Liver (tissue), 9 donors: ENCODE results near the gene ADORA2A. TPM values are rescaled to one million over a fixed set of nuclear protein-coding genes. Genes with fewer than 3 reads are reported as not detected.

Experiments used
- DNase-seq: peaks from one replicate; pipeline ENCODE4 v3.0.0-alpha.2; 2017; ENCODE audit warnings: low spot score
- H3K27ac ChIP-seq, 2 donors: one replicate each; pipeline ENCODE4 v1.7.0; 2013; ENCODE audit warnings: inconsistent platforms in 2 of 2, low read length in 2 of 2, control low read depth in 1 of 2, low read depth in 1 of 2, mild to moderate bottlenecking in 1 of 2
- H3K27me3 ChIP-seq, 4 donors: one replicate each; pipeline versions ENCODE4 v1.6.1 to v1.7.0; 2013; ENCODE audit warnings: low read length in 3 of 4, inconsistent platforms in 1 of 4, mild to moderate bottlenecking in 1 of 4, moderate library complexity in 1 of 4; ENCODE audit not compliant: control insufficient read depth in 4 of 4, insufficient read depth in 4 of 4
- H3K36me3 ChIP-seq, 4 donors: one replicate each; pipeline versions ENCODE4 v1.6.1 to v1.7.0; 2013; ENCODE audit warnings: low read length in 3 of 4, mild to moderate bottlenecking in 3 of 4, low read depth in 1 of 4, moderate library complexity in 1 of 4; ENCODE audit not compliant: control insufficient read depth in 4 of 4, insufficient read depth in 3 of 4
- H3K4me1 ChIP-seq, 4 donors: one replicate each; pipeline versions ENCODE4 v1.6.1 to v1.7.0; 2013; ENCODE audit warnings: low read length in 3 of 4, mild to moderate bottlenecking in 3 of 4, moderate library complexity in 1 of 4; ENCODE audit not compliant: control insufficient read depth in 4 of 4, insufficient read depth in 4 of 4
- H3K4me3 ChIP-seq, 3 donors: one replicate each; pipeline versions ENCODE4 v1.6.1 to v1.7.0; 2013; ENCODE audit warnings: low read length in 3 of 3, control low read depth in 1 of 3, low read depth in 1 of 3, mild to moderate bottlenecking in 1 of 3
- H3K9ac ChIP-seq, 2 donors: one replicate each; pipeline ENCODE4 v1.7.0; 2013; ENCODE audit warnings: low read length in 2 of 2, mild to moderate bottlenecking in 2 of 2, moderate library complexity in 2 of 2, control low read depth in 1 of 2, low read depth in 1 of 2
- H3K9me3 ChIP-seq, 4 donors: one replicate each; pipeline versions ENCODE4 v1.6.1 to v1.7.0; 2013; ENCODE audit warnings: low read length in 3 of 4; ENCODE audit not compliant: control insufficient read depth in 4 of 4
- CTCF ChIP-seq: fragments of 150-350 bp; IDR thresholded peaks from 2 replicates; pipeline ENCODE4 v1.5.1; 2017; ENCODE audit warnings: improper control_type of control experiment, low read depth, low read length; ENCODE audit not compliant: missing input control
- EGR1 ChIP-seq, 2 donors: IDR thresholded peaks; 2 replicates each; pipeline ENCODE4 v1.6.1; 2016 to 2018; ENCODE audit warnings: antibody characterized with exemption in 2 of 2, low read depth in 2 of 2
- FOXA1 ChIP-seq: IDR thresholded peaks from 2 replicates; pipeline ENCODE4 v1.6.1; 2016; ENCODE audit warnings: antibody characterized with exemption
- FOXA2 ChIP-seq: IDR thresholded peaks from 2 replicates; pipeline ENCODE4 v1.6.1; 2016; ENCODE audit warnings: antibody characterized with exemption
- GABPA ChIP-seq, 2 donors: IDR thresholded peaks in 1 of 2; conservative IDR thresholded peaks in 1 of 2; 2 replicates each; pipeline ENCODE4 v1.6.1; 2016; ENCODE audit warnings: antibody characterized with exemption in 2 of 2, mild to moderate bottlenecking in 1 of 2, moderate library complexity in 1 of 2
- HNF4A ChIP-seq, 2 donors: conservative IDR thresholded peaks; 2 replicates each; pipeline ENCODE4 v1.6.1; 2016; ENCODE audit warnings: antibody characterized with exemption in 2 of 2, mild to moderate bottlenecking in 2 of 2
- HNF4G ChIP-seq: IDR thresholded peaks from 2 replicates; pipeline ENCODE4 v1.6.1; 2016; ENCODE audit warnings: antibody characterized with exemption
- JUND ChIP-seq, 2 donors: IDR thresholded peaks; 2 replicates each; pipeline ENCODE4 v1.6.1; 2016; ENCODE audit warnings: antibody characterized with exemption in 2 of 2
- NR2F2 ChIP-seq: IDR thresholded peaks from 2 replicates; pipeline ENCODE4 v1.6.1; 2016; ENCODE audit warnings: antibody characterized with exemption
- RAD21 ChIP-seq, 2 donors: IDR thresholded peaks; 2 replicates each; pipeline ENCODE4 v1.6.1; 2016; ENCODE audit warnings: antibody characterized with exemption in 2 of 2, mild to moderate bottlenecking in 2 of 2
- RXRA ChIP-seq, 2 donors: IDR thresholded peaks; 2 replicates each; pipeline ENCODE4 v1.6.1; 2017 to 2018; ENCODE audit warnings: antibody characterized with exemption in 2 of 2, mild to moderate bottlenecking in 1 of 2
- SP1 ChIP-seq: IDR thresholded peaks from 2 replicates; pipeline ENCODE4 v1.6.1; 2018; ENCODE audit warnings: antibody characterized with exemption, mild to moderate bottlenecking
- TAF1 ChIP-seq: conservative IDR thresholded peaks from 2 replicates; pipeline ENCODE4 v1.6.1; 2016; ENCODE audit warnings: antibody characterized with exemption, mild to moderate bottlenecking
- YY1 ChIP-seq: IDR thresholded peaks from 2 replicates; pipeline ENCODE4 v1.6.1; 2016; ENCODE audit warnings: antibody characterized with exemption, mild to moderate bottlenecking
- WGBS: extraction: QIAGEN DNeasy Blood & Tissue Kit; methylation state at CpG from one replicate; pipeline ENCODE4 v1.1.7; 2013; 5-methylcytosine and 5-hydroxymethylcytosine counted together
- polyA plus RNA-seq, 2 donors: library from polyadenylated mRNA; stranded (reverse) in 1 of 2; unstranded in 1 of 2; fragments of 200-250 nt in 1 of 2; fragments of >200 nt in 1 of 2; fragmentation: Nextera tagmentation in 1 of 2; extraction: Ambion mirVana in 1 of 2; gene quantifications; one replicate each; pipeline versions ENCODE4 v1.2.1 to v1.2.3, GENCODE V29; 2013 to 2015
- total RNA-seq, 2 donors: library from RNA; depleted of rRNA; stranded (reverse); fragments of >200 nt; gene quantifications; one replicate each; pipeline ENCODE4 v1.2.3, GENCODE V29; 2014
- TF ChIP-seq, protein P1 (sequence below): IDR thresholded peaks from 2 replicates; pipeline ENCODE4 v1.6.1; 2016; ENCODE audit warnings: antibody characterized with exemption
- TF ChIP-seq, protein P2 (sequence below): IDR thresholded peaks from 2 replicates; pipeline ENCODE4 v1.6.1; 2016; ENCODE audit warnings: antibody characterized with exemption
- TF ChIP-seq, protein P3 (sequence below): IDR thresholded peaks from 2 replicates; pipeline ENCODE4 v1.6.1; 2016; ENCODE audit warnings: antibody characterized with exemption, mild to moderate bottlenecking
- TF ChIP-seq, protein P4 (sequence below): IDR thresholded peaks from 2 replicates; pipeline ENCODE4 v1.6.1; 2016; ENCODE audit warnings: antibody characterized with exemption
- donor health status: healthy.
- donor health status: healthy.
- donor health status: healthy.
- donor health status: healthy.
- donor health status: healthy.

ADORA2A gene
- total and polyA plus RNA-seq, 4 donors = 3.4 to 5.4 (median 3.9) TPM

DNA sequence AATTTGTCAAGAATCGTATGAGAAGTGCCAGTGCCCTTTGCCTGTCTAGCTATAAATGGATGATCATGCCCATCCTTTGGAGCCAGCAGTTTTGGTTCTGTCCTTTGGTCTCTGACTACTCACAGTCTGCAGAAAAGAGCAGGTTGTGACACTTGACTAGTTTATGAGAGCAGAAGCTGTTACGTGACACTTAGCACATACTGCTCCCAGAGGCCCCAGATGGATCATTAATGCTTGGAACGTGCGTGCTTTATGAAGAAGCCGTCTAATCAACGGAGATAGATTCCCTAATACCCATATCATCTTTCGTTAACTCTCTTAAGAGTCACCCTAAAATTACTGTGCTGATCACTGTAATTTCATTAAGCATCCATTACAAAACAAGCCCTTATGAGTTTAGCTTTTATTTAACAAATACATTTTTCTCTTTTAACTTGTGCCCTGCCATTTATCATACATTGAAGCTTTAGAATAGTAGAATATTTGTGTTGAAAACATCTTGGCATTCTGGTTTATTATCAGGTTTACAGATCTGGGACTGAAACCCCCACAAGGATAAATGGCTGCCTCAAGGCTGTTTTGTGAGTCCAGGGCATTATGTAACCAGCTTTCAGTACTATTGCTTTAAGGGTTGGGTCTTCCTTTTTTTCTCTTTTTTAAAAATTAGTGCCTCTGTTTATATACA lies 47.0 kb upstream of the ADORA2A start:
- Histone ChIP-seq H3K27ac (no peak overlapping the region), H3K36me3 (peaks cover 0 to 37% (median 21%) of the 10 kb centered on the region in 4 donors), H3K9ac (no peak overlapping the region), H3K4me3 (no peak overlapping the region), H3K4me1 (no peaks in the 10 kb centered on the region), H3K9me3 (no peaks in the 10 kb centered on the region), H3K27me3 (no peaks in the 10 kb centered on the region)
- DNase-seq = no peak
- TF ChIP-seq, protein P1, sequence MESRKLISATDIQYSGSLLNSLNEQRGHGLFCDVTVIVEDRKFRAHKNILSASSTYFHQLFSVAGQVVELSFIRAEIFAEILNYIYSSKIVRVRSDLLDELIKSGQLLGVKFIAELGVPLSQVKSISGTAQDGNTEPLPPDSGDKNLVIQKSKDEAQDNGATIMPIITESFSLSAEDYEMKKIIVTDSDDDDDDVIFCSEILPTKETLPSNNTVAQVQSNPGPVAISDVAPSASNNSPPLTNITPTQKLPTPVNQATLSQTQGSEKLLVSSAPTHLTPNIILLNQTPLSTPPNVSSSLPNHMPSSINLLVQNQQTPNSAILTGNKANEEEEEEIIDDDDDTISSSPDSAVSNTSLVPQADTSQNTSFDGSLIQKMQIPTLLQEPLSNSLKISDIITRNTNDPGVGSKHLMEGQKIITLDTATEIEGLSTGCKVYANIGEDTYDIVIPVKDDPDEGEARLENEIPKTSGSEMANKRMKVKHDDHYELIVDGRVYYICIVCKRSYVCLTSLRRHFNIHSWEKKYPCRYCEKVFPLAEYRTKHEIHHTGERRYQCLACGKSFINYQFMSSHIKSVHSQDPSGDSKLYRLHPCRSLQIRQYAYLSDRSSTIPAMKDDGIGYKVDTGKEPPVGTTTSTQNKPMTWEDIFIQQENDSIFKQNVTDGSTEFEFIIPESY = no peak
- TF ChIP-seq, protein P2, sequence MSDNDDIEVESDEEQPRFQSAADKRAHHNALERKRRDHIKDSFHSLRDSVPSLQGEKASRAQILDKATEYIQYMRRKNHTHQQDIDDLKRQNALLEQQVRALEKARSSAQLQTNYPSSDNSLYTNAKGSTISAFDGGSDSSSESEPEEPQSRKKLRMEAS = no peak
- TF ChIP-seq, protein P3, sequence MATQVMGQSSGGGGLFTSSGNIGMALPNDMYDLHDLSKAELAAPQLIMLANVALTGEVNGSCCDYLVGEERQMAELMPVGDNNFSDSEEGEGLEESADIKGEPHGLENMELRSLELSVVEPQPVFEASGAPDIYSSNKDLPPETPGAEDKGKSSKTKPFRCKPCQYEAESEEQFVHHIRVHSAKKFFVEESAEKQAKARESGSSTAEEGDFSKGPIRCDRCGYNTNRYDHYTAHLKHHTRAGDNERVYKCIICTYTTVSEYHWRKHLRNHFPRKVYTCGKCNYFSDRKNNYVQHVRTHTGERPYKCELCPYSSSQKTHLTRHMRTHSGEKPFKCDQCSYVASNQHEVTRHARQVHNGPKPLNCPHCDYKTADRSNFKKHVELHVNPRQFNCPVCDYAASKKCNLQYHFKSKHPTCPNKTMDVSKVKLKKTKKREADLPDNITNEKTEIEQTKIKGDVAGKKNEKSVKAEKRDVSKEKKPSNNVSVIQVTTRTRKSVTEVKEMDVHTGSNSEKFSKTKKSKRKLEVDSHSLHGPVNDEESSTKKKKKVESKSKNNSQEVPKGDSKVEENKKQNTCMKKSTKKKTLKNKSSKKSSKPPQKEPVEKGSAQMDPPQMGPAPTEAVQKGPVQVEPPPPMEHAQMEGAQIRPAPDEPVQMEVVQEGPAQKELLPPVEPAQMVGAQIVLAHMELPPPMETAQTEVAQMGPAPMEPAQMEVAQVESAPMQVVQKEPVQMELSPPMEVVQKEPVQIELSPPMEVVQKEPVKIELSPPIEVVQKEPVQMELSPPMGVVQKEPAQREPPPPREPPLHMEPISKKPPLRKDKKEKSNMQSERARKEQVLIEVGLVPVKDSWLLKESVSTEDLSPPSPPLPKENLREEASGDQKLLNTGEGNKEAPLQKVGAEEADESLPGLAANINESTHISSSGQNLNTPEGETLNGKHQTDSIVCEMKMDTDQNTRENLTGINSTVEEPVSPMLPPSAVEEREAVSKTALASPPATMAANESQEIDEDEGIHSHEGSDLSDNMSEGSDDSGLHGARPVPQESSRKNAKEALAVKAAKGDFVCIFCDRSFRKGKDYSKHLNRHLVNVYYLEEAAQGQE = no peak
- no peak for TF ChIP-seq HNF4A (conservative IDR thresholded peaks at IDR 0.05)
- TF ChIP-seq RAD21 (IDR thresholded peaks at IDR 0.05) = no peak
- TF ChIP-seq RXRA (IDR thresholded peaks at IDR 0.05) = no peak
- TF ChIP-seq FOXA1 = no peak
- TF ChIP-seq GABPA (IDR thresholded peaks at IDR 0.05 in 1 of 2, conservative IDR thresholded peaks at IDR 0.05 in 1 of 2) = no peak
- TF ChIP-seq FOXA2 = no peak
- no peak for TF ChIP-seq TAF1
- no peak for TF ChIP-seq HNF4G
- no peak for TF ChIP-seq YY1
- no peak for TF ChIP-seq EGR1 (IDR thresholded peaks at IDR 0.05; ENCODE audit: low read depth in 2 of 2)
- TF ChIP-seq SP1 = no peak
- no peak for TF ChIP-seq JUND (IDR thresholded peaks at IDR 0.05)
- TF ChIP-seq, protein P4, sequence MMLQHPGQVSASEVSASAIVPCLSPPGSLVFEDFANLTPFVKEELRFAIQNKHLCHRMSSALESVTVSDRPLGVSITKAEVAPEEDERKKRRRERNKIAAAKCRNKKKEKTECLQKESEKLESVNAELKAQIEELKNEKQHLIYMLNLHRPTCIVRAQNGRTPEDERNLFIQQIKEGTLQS = no peak
- TF ChIP-seq CTCF = no peak
- no peak for TF ChIP-seq NR2F2
- 93% methylated on average over 7 of the region's 7 CpGs for WGBS
